Measurements from ENCODE around the gene TMEM145.

The TMEM145 gene

GRCh38 chr19:42276821-42277220 is 36.3 kb upstream of the TMEM145 start:
- no peak for DNase-seq (ENCODE audit: low read depth, low spot score)
- H3K27ac ChIP-seq = peak overlapping the region; percentile 86

GRCh38 chr19:42277821-42278451 is 35.2 kb upstream of the TMEM145 start:
- no peak for DNase-seq (ENCODE audit: low read depth, low spot score)
- H3K27ac ChIP-seq = peak overlapping the region; percentile 86

GRCh38 chr19:42278452-42279154 is 34.5 kb upstream of the TMEM145 start:
- peak overlapping the region; percentile 86 for H3K27ac ChIP-seq

DNA sequence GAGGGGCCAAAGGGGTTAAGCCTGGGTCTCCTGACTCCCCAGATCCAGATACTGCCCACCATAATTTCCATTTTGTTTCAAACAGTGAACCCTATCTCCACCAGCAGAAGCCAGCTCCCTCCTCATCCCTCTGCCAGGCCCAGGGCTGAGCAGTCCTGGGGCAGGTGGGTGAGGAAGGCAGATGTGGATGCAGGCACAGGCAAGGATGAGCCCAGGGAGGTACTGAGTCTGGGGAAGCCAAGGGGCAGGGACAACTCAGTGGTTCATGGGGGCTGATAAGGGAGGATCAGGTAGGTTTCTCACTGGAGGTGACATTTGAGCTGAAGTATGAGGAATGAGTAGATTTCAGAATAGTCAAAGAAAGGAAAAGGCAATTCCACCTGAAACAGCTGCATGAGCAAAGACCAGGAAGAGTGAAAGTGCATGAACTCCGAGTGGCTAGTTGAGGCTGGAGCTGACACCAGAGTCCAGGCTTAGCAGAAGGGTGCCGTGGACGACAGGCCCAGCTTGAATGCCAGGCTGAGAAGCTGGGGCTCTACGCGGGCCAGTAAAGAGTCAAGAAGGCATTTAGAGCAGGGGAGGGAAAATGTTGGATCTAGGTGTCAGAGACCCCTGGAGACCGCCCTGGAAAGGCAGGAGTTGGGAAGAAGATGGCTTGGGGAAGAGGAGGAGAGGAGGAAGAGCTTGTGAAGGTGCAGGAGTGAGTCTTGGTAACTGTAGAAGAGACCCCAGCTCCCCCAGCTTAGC is 33.8 kb upstream of the TMEM145 start:
- peak overlapping the region; percentile 86 for H3K27ac ChIP-seq

More at GRCh38 chr19:42278452-42279154, 34.5 kb upstream of the TMEM145 start:
- no peak for DNase-seq (ENCODE audit: low read depth, low spot score)

DNA sequence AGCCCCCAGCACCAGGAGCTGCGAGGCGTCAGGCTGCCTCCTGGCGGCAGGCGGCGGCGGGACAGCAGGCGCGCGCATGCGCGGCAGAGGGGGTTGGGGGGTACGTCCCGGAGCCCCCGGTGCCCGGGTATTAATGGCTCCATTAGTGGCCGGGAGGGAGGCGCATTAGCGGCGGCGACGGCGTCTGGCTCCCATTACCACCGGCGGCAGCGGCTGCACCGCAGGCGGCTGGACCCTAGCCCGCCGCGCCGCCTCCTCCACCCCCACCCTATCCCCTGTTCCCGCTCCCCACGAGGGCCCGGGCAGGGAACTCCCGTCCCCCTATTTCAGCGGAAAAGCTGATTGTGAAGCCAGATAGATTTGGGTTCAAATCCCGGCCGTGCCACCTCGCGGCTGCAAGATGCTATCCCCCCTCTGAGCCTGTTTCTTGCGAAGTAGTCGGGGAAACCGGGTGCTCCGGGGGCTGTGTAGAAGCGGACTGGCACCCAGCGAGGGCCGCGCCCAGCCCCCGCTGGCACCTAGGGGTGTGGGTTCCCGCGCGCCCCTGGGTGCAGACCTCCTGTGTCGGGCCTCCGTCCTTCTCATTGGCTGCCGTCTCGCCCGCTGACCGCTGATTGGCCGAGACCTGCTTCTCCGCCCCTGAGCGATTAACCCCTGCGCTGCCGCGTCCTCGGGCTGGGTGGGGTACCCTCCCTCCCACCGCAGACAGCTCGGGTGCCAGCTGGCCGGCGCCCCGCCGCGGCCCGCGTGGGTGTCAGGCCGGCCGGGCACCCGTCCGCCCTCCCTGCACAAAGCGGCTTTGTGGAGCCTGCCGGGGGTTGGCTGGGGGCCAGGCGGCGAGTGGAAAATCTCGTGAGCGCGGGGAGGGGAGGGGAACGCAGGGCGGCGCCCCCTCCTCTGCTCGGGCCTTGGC is 33.0 kb upstream of the TMEM145 start:
- DNase-seq (ENCODE audit: low read depth, low spot score) = no peak

More for the DNA sequence above, 33.8 kb upstream of the TMEM145 start:
- no peak for DNase-seq (ENCODE audit: low read depth, low spot score)

DNA sequence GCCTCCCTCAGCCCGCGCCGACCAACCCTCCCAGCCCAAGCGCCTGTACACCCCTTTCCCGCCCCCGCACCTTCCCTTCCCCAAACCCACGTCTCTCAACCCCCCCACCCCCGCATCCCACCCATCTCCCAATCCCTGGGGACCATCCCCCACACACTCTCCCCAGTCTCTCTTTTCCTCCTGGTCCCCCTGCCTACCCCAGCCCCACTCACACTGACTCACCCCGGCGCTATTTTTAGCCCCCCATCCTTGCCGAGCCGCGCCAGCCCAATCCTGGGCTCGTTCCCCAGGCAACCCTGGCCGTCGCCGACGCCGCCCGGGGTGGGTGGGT is 32.3 kb upstream of the TMEM145 start:
- no peak for DNase-seq (ENCODE audit: low read depth, low spot score)
- H3K27ac ChIP-seq = peak overlapping the region; percentile 86

More for the DNA sequence above, 33.0 kb upstream of the TMEM145 start:
- peak overlapping the region; percentile 86 for H3K27ac ChIP-seq

DNA sequence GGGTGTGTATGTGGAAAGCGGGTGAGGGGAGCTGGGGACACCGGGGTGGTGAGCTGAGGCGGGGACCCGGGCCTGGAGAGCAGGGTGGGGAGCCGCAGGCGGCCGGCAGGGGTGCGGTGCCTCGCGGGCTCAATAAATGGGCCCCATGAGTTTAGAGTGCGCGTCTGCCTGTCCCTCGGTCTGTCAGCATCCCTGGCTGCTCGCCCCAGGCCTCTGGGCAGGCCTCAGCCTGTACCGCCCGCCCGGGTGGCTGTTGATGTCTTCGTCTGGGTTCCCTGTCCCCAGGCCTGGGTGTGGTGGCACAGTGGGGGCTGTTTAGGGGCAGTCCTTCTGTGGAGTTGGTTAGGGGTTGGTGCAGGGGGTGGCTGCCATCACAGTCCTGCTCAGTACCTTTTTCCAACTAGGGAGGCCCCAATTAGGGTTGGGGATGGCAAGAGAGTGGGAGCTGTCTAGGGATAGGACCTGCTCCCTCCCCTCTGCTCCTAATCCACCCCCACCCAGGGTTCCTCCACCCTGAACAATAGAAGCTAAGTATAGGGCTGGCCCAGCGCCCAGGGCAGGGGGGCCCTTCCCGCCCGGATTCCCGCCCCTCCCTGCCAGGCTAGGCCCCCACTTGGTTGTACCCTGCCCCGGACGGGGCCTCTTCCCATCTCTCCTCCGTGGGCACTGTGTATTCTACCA is 31.8 kb upstream of the TMEM145 start:
- H3K27ac ChIP-seq = peak overlapping the region; percentile 86
- no peak for DNase-seq (ENCODE audit: low read depth, low spot score)

- peak overlapping the region; percentile 86 for H3K27ac ChIP-seq
- DNase-seq (ENCODE audit: low read depth, low spot score) = no peak
These were observed 31.0 kb upstream of the TMEM145 start for GRCh38 chr19:42281827-42282762.

DNA sequence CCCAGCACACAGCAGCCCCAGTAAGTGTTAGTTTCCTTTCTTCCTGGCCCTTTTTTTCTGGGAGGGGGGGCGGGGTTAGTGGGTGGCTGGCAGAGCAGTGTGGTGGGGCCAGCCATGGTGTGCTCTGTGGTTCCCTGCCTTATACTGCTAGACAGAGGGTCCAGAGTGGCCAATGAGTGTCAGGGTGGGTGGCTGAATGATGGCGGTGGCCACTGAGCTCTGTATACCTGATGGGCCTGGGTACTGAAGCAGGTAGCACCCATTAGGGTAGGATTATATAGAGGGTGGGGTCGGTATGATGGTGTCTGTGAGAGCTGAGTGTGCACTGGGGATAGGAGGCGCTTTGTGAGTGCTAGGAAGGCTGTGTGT is 30.3 kb upstream of the TMEM145 start:
- DNase-seq (ENCODE audit: low read depth, low spot score) = no peak
- H3K27ac ChIP-seq = peak overlapping the region; percentile 86

GRCh38 chr19:42283188-42284065 is 29.7 kb upstream of the TMEM145 start:
- peak overlapping the region; percentile 86 for H3K27ac ChIP-seq
- peak; percentile 80 for DNase-seq (ENCODE audit: low read depth, low spot score)

DNA sequence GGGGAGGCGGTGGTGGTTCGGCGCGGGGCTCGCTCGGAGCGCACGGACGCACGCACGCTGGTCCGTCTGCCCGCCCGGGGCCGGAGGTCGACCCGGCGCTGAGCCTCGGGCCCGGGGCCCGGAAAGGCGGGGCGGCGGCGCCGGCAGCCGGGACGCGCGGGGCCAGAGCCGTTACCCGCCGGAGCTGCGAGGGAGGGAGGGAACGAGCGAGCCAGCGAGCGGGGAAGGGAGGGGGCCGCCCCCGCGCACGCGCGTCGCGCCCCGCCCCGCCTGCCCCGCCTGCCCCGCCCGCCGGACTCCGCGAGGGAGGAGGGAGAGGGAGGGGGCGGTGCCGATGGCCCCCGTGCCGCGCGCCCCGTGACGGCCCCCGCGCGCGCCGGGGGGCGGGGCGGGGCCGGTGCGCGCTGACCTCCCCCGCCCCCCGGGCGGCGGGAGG is 29.0 kb upstream of the TMEM145 start:
- peak overlapping the region; percentile 86 for H3K27ac ChIP-seq
- DNase-seq (ENCODE audit: low read depth, low spot score) = no peak

DNA sequence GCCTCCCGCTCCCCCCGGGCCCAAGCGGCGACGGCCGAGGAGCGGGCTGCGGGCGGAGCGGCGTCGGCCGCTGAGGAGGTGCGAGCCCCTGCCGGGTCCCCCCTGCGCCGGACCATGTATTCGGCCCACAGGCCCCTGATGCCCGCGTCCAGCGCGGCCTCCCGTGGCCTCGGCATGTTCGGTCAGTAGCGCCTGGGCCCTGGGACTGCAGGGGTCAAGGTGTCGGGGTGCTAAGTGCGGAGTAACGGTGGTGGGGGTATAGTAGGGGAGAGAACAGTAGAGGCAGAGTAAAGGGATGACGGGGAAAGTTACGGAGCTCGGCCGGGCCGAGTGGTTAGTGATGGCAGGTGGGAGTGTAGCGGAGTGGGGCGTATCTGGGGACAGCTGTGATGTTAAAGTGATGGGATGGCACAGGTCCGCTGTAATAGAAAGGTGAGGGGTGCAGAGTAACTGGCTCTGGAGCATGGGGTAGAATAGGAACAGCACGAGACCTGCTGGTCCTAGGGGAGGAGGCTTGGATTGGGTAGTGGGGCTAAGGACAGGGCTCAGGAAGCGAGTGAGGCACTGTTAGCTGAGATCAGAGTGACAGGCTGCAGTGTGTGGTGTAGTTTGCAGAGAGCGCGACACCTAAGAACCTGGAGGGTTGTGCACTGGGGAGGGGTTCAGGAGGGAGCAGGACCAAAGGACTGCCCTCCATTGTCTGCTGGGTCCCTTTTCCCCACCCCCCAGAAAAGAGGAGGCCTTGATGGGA is 28.3 kb upstream of the TMEM145 start:
- H3K27ac ChIP-seq = peak overlapping the region; percentile 86
- DNase-seq (ENCODE audit: low read depth, low spot score) = no peak

GRCh38 chr19:42285541-42285941 is 27.6 kb upstream of the TMEM145 start:
- DNase-seq (ENCODE audit: low read depth, low spot score) = no peak
- no peak overlapping the region for H3K27ac ChIP-seq

DNA sequence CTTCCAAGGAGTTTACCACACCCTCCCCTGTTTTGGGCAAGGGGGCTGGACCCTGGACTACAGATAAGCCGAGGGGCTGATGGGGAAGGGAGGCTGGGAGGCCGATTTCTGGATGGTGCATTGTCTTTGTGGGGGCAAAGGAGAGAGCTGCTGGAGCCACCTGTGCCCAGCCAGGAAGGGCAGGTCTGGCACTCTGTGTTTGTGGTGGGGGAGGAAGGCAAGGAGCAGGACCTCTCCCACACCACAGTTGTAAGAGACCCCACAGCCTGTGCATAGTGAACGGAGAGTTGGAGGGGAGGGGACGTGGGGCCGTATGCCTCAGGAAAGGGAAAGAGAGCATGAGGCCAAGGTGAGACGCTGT is 27.1 kb upstream of the TMEM145 start:
- H3K27ac ChIP-seq = no peak overlapping the region

GRCh38 chr19:42286349-42287016 is 26.6 kb upstream of the TMEM145 start:
- no peak for DNase-seq (ENCODE audit: low read depth, low spot score)
- no peak overlapping the region for H3K27ac ChIP-seq

More for the DNA sequence above, 27.1 kb upstream of the TMEM145 start:
- no peak for DNase-seq (ENCODE audit: low read depth, low spot score)

DNA sequence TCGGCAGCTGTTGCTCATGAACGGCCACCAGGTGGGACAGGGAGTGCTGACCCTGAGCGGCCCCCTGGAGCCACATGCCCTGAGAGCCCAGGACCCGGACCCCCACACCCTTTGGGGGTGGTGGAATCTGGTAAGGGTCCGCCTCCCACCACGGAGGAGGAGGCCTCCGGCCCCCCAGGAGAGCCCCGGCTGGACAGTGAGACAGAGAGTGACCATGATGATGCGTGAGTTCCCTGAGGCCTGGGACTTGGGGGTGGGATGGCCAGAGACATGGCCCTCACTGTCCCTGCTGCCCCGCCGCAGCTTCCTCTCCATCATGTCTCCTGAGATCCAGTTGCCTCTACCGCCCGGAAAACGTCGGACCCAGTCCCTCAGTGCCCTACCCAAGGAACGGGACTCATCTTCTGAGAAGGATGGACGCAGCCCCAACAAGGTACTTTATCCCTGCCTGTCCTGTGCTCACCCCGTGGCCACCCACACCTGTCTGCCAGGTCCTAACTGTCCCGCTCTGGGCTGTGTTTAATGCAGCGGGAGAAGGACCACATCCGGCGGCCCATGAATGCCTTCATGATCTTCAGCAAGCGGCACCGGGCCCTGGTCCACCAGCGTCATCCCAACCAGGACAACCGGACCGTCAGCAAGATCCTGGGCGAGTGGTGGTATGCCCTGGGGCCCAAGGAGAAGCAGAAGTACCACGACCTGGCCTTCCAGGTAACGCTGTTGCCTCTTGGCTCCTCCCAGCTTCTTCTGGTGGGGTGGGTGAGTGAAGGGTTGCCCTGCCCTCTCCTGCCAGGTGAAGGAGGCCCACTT is 25.9 kb upstream of the TMEM145 start:
- no peak for DNase-seq (ENCODE audit: low read depth, low spot score)
- H3K27ac ChIP-seq = no peak overlapping the region

All from epithelial cell of prostate (primary cell).